C4-2B (cell line): ENCODE results near the gene SLCO4A1.

Experiments used
- ZFX ChIP-seq: fragments of 450-650 bp; IDR thresholded peaks from 2 replicates; pipeline ENCODE4 v1.6.1; 2017
- TF ChIP-seq, protein P1 (sequence below): fragments of 450-650 bp; conservative IDR thresholded peaks from 2 replicates; pipeline ENCODE4 v1.5.1; 2017; ENCODE audit warnings: mild to moderate bottlenecking

- TF ChIP-seq, protein P1, sequence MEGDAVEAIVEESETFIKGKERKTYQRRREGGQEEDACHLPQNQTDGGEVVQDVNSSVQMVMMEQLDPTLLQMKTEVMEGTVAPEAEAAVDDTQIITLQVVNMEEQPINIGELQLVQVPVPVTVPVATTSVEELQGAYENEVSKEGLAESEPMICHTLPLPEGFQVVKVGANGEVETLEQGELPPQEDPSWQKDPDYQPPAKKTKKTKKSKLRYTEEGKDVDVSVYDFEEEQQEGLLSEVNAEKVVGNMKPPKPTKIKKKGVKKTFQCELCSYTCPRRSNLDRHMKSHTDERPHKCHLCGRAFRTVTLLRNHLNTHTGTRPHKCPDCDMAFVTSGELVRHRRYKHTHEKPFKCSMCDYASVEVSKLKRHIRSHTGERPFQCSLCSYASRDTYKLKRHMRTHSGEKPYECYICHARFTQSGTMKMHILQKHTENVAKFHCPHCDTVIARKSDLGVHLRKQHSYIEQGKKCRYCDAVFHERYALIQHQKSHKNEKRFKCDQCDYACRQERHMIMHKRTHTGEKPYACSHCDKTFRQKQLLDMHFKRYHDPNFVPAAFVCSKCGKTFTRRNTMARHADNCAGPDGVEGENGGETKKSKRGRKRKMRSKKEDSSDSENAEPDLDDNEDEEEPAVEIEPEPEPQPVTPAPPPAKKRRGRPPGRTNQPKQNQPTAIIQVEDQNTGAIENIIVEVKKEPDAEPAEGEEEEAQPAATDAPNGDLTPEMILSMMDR: no peak
- TF ChIP-seq ZFX: no peak
Observed at GRCh38 chr20:62699296-62699695, 57.0 kb downstream of the SLCO4A1 start.
